ENCODE measurements around the gene MALRD1.

Gene MALRD1

DNA sequence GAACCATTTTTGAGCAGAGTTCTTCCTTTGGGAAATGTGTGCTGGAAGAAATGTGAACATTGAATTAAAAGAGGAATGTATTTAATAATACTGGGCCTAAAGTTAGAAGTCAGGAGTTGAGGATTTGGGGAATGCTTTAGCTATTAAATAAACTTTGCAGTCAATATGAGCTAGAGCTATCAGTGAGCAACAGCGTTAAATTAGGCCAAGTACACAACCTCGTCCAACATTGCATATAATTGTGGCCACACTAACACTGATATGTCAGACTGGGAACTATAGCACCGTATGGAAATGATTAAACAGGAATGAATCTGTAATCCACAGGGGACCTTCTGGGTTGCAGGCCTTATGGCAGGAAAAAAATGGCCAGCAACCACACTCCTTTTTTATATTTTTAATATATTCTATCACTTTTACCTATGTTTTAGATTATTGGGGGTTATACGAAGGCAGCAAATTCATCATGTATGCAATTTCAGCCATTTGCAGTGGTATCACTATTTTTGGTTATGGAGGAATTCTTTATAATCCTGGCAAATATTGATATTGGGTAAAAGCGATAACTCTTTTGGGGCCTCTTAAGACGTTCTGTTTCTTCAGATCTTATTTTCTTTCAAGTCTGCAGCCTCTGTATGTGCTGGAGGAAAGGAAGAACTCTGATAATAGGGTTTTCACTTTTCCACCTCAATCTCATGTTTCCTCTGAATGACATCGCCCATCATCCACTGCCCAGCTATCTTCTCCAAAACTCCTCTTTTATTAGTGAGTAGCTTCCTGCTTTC is 531.4 kb downstream of the MALRD1 start:
- no peak for DNase-seq

DNA sequence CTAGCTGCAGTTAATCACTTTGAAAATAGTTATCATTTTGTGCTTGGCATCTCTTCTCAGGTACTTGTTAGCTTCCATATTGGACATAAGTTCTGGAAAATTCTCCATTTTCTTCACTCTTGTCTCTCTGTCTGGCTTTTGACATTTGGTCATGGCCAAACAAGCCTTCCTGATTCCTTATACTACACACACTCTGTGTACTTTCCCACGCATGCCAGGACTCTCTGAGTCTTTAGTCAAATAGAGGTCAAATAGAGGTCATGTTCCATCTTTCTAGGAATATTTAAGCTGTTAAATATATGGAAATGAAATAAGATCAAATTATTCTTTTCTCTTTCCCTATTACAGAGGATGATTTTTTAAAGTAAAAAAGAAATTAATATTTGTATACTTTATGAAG is 532.1 kb downstream of the MALRD1 start:
- no peak for DNase-seq

DNA sequence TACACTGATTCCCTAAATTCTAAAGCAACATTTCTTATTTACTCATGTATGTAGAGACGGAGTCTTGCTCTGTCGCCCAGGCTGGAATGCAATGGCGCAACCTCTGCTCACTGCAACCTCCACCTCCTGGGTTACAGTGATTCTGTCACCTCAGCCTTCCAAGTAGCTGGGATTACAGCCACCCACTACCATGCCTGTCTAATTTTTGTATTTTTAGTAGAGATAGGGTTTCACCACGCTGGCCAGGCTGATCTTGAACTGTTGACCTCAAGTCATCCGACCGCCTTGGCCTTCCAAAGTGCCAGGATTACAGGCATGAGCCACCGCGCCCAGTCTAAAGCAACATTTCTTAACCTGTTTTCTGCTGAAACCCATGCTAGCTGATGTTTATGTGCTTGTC is 540.0 kb downstream of the MALRD1 start:
- no peak for DNase-seq

GRCh38 chr10:19592276-19592675 is 543.7 kb downstream of the MALRD1 start:
- no peak for DNase-seq

DNA sequence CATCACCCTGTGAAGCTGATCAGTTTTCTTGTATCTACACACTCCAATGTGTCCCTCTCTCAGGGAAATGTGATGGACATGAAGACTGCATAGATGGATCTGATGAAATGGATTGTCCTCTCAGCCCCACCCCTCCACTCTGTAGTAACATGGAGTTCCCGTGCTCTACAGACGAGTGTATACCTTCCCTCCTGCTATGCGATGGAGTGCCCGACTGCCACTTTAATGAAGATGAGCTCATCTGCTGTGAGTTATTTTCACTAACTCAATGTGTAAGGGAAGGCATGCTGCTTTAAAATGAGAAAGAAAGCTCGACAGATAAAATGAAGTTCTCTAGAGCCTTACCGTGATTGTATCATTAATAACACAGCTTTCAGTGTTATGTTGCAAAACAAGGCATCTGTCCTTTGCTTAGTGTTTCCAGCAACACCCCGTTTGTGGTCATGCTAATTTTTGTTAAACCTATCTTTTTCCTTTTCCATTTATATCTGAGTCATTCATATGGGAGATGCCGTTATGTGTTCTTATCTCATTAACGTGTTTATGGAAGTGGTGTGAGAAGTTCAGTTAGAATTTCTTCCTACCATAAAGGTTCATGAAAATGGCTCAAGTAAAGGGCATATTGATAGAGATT is 546.7 kb downstream of the MALRD1 start:
- no peak for DNase-seq

DNA sequence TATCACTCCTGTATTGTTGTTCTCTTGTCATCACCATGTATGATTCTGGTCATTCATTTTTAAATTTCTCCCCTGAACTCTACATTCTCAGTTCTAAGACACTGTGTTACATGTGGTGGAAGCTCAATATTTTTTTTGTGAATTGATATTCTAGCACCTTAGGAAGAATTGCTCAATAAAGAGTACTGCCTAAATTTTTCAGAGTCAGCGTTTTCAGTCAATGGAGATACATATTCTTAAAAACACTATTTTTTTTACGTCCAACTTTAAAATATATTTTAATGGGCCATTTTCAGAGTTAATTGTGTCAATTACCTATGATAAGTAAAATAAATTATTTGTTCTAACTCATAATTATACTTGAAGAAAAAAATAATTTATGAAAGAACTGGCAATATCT is 557.2 kb downstream of the MALRD1 start:
- no peak for DNase-seq

DNA sequence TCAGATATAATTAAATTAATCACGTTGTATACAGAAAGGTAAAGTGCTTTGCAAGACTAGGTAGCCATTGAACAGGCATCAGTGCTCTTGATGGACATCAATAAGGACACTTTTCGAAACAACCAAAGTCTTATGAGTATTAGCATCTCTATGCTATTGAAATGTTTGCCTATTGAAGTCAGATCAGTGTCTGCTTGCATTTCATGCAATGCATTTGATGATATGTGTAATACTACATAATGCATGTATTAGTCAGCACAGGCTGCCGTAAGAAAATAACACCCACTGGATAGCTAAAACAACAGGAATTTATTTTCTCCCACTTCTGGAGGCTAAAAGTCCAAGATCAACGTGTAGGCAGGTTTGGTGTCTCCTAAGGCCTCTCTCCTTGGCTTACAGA is 558.4 kb downstream of the MALRD1 start:
- no peak for DNase-seq

DNA sequence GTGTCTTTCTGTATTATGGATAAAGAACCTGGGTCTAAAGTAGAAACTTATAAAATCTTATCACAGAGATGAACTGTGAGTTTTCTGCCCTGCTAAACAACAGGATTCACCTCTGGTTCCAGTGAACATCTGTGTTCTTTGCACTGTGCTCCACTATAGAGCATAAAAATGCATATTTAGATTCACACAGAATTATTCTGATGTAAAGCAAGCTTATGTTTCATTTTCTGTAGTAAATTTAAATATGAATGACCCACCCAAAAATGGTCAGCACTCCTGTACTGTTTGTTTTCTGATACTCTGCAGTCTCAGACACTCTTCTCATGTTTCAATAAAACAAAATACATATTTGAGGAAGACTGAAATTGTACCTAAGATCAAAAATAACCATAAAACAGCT is 563.2 kb downstream of the MALRD1 start:
- no peak for DNase-seq

- no peak for DNase-seq
Observed at GRCh38 chr10:19616966-19617365, 568.4 kb downstream of the MALRD1 start.

DNA sequence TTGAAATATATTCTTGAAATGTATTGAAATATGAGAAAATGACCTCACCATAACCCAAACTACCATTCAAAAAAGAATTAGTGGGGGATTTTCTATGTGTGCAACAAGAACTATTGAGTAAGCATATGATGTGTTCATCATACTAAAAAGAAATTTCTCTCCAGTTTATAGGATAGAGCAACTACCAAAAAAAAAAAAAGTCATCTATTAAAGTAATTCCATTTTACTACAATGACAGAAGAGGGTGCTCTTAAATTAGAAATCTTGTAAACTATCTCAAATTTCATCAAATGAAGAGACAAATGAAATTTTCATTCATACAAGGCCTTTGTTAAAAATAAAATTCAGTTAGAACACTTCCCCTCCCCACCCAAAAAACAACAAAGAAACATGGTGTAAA is 572.2 kb downstream of the MALRD1 start:
- no peak for DNase-seq

DNA sequence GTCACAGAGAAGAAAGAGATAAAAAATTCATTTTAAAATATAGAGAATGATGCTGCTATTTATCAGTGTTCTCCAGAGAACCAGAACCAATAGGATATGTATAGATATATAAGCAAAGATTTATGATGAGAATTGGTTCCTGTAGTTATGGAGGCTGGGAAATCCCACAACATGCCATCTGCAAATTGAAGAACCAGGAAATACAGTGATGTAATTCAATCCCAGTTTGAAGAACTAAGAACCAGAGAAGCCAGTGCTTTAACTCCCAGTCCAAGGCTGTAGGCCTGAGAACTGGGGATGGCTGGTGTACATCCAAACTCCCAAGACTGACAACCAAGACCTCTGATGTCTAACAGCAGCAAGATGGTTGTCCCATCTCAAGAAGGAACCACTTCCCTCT is 574.7 kb downstream of the MALRD1 start:
- no peak for DNase-seq

- DNase-seq, result no peak
Observed at GRCh38 chr10:19626156-19626555, 577.6 kb downstream of the MALRD1 start.

DNA sequence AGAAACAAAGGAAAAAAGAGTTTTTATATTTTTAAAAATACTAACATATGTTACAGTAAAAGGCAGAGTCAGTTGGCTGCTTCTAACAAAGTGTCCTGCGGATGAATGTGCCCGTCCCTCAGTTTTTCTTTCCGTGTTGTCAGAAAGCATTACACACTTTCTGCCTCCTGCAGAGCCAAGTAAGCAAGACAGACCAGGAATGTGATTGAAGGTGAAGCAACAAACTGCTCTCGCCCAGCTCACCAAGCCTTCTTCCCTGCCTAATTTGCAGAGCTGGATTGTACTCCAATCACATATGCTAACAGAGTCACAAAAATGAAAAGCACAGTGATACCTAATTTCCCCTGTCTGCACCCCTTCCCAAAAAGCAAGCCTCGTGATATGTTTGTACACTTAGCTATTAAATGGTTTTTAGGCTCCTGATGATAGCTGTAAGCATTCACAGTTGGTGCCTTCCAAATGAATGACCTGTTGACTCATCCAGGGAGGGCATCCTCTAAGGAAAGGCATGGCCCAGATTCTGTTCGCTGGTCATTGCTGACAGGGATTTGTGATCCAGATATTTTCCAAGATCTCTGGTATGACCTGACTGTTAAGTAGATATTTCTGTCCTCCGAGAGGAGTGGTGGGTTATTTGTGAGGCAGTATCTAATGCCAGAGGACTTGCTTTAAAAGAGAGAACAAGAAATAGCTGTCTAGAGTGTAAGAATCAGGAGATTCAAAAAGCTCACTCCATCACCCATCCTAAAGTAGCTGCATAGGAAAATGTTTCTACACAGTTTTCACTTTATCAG is 580.4 kb downstream of the MALRD1 start:
- no peak for DNase-seq

DNA sequence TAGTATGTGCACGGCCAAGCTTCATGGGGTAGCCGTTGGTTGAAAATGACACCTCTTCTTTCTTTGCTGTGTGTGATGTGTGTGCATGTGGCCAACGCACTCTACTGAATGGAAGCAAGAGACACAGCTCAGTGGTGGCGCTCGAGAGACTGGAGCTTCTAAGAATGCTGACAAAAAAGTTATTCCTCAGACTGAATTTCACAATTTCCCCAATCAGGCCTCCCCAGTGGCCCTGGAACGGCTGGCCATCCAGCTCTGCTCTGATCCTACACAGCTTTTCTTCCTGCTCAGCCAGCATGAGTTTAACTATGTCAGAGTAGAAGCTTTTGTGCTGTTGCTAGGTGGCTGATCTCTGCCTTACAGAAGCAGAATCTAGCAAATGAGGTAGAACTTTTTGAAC is 581.0 kb downstream of the MALRD1 start:
- no peak for DNase-seq

DNA sequence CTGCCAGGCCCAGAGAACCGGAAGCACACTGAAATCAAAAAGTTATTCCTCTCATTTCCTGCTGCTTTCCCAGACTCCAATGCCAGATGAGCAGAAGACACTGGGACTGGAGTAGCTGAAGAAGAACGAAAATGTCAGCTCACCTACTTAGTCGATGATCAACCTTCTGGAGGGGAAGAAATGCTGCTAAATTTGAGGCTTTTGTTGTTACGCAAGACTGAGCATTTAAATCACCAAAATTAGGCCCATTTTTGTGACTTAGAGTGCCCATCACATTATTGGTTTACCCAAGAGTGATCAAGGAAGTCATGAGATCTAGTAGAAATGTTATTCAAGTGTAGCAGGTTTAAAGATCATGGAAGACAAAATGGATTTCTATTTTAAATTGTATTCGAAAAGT is 585.6 kb downstream of the MALRD1 start:
- no peak for DNase-seq

- DNase-seq, result no peak
Observed at GRCh38 chr10:19638182-19638895, 589.7 kb downstream of the MALRD1 start.

DNA sequence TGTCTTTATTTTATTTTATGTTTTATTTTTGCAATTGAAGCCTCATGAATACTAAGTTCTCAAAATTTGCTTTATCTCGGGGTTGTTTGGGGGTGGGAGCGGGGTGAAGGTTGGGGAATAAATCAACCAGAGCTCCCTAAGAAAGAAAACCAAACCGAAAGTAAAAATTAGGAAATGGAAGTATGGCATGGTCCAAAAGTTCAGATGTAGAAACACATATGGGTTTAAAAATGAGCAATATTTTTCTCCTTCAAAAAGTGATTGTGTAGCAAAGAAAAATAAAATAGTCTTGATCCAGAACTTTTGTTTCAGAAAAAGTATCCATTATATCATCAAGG is 590.3 kb downstream of the MALRD1 start:
- DNase-seq, result no peak

- DNase-seq, result no peak
Observed at GRCh38 chr10:19640566-19641263, 592.1 kb downstream of the MALRD1 start.

DNA sequence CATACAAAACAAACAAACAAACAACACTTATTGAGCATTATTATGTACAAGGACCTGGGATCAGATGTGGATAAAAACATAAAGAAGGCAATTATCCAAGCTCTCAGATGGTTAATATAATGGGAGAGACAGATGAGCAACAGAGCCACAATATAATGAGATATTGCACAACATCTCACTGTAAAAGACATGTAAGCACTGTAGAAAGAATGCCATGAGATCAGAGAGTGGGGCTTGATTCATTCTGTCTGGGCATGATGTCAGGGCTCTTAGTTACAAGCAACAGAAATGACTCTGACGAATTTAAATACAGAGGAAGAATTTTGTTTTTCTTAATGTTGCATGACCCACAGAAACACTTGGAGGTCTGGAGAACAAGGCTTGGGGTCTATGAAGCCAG is 602.9 kb downstream of the MALRD1 start:
- DNase-seq, result no peak

DNA sequence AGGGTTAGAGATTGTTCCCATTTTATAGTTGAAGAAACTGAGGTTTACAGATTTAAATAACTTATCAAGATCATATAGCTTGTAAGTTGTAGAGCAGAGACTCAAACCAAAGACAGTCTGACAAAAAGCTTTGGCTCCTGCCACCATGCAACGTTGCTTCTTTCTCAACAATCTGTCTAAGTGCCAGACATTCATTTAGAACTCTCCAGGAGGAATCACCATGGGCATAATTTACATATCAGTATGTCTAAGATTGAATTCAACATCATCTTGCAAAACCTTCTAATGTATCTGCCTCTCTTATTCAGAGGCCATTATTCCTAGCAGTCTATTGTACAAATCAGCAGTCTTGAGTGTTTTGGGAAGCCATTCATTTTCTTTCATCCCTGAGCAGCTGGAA is 604.1 kb downstream of the MALRD1 start:
- DNase-seq, result no peak

DNA sequence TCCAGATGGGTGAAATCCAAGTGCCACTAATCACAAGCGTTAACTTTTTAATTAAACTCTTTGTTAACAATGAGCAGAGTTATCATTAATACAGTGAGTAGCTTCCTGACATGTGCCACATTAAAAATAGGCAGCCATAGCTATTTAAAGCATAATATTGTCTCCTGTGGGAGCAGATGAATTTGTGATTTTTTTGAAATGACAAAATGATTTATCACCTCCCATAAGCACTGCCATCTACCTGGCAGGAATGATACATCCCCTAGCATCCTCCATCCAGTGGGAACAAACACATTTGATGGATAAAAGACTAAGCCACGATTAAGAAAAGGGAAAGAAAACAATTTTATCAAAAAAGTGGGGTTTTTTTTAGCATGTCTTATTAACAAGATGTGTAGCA is 605.3 kb downstream of the MALRD1 start:
- no peak for DNase-seq

- DNase-seq, result no peak
Observed at GRCh38 chr10:19654576-19654975, 606.0 kb downstream of the MALRD1 start.

All from stimulated activated CD4-positive, alpha-beta T cell treated with anti-CD3 and anti-CD28 coated beads, Interleukin-4, amount 100 ng/mL, for 1 hour (primary cell).